HUES6 (cell line): ENCODE results near the gene LIME1.

Source experiments
- H3K27ac ChIP-seq: 2 replicates; pipeline ENCODE4 v1.7.0; 2013; ENCODE audit warnings: low read depth, mild to moderate bottlenecking, low read length, inconsistent platforms
- H3K27me3 ChIP-seq: 2 replicates; pipeline ENCODE4 v1.6.1; 2013; ENCODE audit warnings: low read length; ENCODE audit not compliant: control insufficient read depth, insufficient read depth
- H3K36me3 ChIP-seq: 2 replicates; pipeline ENCODE4 v1.6.1; 2013; ENCODE audit warnings: low read length; ENCODE audit not compliant: control insufficient read depth, insufficient read depth
- H3K4me1 ChIP-seq: 2 replicates; pipeline ENCODE4 v1.6.1; 2013; ENCODE audit warnings: low read length; ENCODE audit not compliant: control insufficient read depth, insufficient read depth
- H3K4me3 ChIP-seq: 2 replicates; pipeline ENCODE4 v1.5.1; 2013; ENCODE audit warnings: low read depth, low read length
- H3K9ac ChIP-seq: one replicate; pipeline ENCODE4 v1.6.1; 2013; ENCODE audit warnings: mild to moderate bottlenecking, low read length
- H3K9me3 ChIP-seq: 2 replicates; pipeline ENCODE4 v1.6.1; 2013; ENCODE audit warnings: low read depth, low read length; ENCODE audit not compliant: control insufficient read depth, insufficient read depth

LIME1 gene

DNA sequence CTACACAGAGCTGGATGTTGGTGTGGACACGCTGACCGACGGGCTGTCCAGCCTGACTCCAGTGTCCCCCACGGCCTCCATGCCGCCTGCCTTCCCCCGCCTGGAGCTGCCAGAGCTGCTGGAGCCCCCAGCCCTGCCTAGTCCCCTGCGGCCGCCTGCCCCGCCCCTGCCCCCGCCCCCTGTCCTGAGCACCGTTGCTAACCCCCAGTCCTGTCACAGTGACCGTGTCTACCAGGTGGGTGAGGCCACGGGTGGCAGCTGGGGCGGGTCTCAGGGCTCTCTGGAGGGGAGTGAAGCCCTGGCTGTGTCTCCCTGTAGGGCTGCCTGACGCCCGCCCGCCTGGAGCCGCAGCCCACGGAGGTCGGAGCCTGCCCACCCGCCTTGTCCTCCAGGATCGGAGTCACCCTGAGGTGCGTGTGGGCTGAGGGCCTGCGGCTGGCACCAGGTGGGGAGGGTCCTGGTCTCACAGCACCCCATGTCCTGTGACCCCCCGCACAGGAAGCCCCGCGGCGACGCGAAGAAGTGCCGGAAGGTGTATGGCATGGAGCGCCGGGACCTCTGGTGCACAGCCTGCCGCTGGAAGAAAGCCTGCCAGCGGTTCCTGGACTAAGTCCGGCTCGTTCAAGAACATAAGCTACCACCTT lies 6.0 kb downstream of the LIME1 start:
- Histone ChIP-seq H3K27ac (no peak overlapping the region), H3K9ac (no peak overlapping the region), H3K27me3 (peaks cover 3% of the 10 kb centered on the region; the same call in 1 of the 2 replicates), H3K4me3 (no peak overlapping the region), H3K4me1 (peaks cover 17% of the 10 kb centered on the region), H3K9me3 (no peaks in the 10 kb centered on the region), H3K36me3 (peaks cover 23% of the 10 kb centered on the region)

DNA sequence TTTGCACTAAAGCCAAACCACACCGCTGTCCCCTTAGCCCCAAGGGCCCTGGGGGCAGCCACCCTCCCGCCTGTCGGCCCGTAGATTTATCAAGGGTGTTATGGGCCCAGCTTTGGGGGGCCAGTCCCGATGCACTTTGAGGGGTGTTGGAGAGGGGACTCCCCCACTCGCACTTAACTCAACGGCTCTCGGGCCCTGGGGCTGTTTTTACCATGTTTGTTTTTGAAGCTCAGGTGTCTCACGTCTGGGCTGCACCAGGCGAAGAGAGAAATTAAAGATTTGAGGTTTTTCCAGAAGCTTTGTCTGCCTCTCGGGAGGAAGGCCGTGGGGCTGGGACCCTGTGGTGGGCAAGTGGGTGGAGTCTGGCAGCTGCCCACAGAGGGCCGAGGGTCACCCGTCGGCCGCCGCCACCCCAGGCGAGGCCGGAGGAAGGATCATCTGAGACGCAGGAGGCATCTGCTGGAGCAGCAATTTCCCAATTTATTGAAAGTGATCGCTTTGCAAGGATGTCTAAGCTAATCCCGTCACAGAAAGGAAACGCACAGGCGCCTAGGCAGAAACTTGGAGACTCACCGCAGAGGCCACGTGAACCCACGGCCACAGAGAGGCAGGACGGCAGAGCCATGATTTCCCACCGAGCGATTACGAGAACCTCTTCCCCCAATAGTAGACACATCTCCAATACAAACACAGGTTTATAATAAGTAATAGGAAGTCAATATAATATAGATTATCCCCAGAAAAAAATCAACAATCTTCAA lies 6.9 kb downstream of the LIME1 start:
- Histone ChIP-seq H3K4me1 (peaks cover 13% of the 10 kb centered on the region), H3K4me3 (no peak overlapping the region), H3K9ac (no peak overlapping the region)

DNA sequence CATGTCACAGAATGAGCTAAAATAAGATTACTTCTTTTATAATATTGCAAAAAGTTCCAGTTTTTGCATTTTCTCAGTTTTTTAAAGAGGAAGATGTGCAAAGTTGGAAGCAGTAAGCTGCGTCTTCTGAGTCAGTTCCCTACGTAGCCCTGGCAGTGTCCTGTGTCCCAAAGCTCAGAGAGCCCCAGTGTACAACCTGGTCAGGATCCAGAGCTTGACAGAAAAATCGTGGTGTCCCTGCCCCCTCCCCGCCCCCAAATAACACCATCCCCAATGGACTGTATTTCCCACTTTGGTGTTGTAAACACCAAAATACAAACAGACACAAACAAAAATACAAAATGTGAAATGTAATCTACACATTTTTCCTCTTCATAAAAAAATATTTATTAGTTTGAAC lies 7.7 kb downstream of the LIME1 start:
- H3K9ac ChIP-seq, result no peak overlapping the region
- no peaks in the 10 kb centered on the region for H3K9me3 ChIP-seq
- no peaks in the 10 kb centered on the region for H3K27me3 ChIP-seq
- H3K4me3 ChIP-seq, result no peak overlapping the region
- peaks cover 9% of the 10 kb centered on the region for H3K4me1 ChIP-seq
- H3K36me3 ChIP-seq, result peaks cover 23% of the 10 kb centered on the region
- no peak overlapping the region for H3K27ac ChIP-seq

More for the DNA sequence above, 6.9 kb downstream of the LIME1 start:
- Histone ChIP-seq H3K9me3 (no peaks in the 10 kb centered on the region), H3K27ac (no peak overlapping the region), H3K36me3 (peaks cover 23% of the 10 kb centered on the region), H3K27me3 (no peaks in the 10 kb centered on the region)

DNA sequence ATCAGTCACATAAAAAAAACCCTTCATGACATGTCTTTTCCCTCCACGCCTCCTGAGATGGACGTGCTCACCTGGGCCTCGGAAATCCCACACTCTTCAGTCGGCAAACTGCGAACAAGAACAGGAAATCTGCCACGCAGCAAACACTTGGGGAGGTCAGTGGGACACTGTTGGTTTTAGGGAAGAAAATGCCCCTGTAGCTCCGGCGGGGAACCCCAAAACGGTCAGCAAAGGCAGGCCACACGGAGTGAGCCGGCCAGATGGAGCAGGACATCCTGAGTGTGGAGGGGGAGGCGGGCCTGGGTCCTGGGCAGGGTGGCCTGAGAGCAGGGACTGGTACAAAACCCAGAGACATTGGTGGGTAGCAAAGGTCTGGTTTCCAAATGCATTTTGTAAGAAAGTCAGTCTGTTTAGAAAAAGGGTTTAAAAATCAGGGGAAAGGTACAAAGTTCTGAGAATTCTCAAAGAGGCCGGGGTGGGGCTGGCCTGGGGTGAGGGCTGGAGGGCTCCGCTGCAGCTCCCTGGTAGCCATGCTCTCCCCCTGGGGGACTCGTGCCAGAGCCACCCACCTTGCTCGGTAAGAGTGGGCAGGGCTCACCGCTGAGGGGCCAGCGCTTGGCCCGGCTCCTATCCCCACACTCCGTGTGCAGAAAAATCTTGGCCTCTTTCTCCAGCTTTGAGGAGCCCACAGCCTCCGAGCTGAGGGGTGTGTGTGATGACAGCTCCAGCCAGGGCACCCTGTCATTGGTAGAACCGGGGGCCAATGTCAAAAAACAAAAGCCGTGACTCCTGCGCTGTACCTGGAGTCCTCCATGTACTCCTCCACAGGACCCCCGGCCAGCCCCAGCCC lies 8.3 kb downstream of the LIME1 start:
- H3K4me3 ChIP-seq, result no peak overlapping the region
- H3K27ac ChIP-seq, result no peak overlapping the region
- peaks cover 9% of the 10 kb centered on the region for H3K4me1 ChIP-seq
- H3K9me3 ChIP-seq, result no peaks in the 10 kb centered on the region
- H3K27me3 ChIP-seq, result no peaks in the 10 kb centered on the region
- peaks cover 23% of the 10 kb centered on the region for H3K36me3 ChIP-seq
- H3K9ac ChIP-seq, result no peak overlapping the region

DNA sequence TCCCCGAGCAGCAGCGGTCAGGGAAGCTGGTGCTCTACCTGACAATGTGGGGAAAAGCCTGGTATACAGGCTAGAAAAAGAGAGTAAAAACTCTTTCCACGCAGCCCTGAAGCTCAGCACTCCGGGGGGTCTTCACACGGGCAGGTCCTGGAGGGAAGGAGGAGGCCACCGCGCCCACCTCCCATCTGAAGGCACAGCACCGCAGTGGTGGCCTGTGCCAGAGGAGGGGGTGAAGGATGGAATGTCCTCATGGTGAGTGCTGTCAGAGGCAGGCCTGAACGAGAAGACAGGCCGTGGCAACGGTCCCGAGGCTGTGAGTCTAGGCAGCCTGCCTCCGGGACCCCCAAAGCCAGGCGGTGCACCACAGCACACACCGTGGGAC lies 9.0 kb downstream of the LIME1 start:
- Histone ChIP-seq H3K36me3 (peaks cover 23% of the 10 kb centered on the region), H3K27ac (no peak overlapping the region), H3K9ac (no peak overlapping the region), H3K9me3 (no peaks in the 10 kb centered on the region), H3K4me3 (no peak overlapping the region), H3K4me1 (peaks cover 9% of the 10 kb centered on the region), H3K27me3 (no peaks in the 10 kb centered on the region)

DNA sequence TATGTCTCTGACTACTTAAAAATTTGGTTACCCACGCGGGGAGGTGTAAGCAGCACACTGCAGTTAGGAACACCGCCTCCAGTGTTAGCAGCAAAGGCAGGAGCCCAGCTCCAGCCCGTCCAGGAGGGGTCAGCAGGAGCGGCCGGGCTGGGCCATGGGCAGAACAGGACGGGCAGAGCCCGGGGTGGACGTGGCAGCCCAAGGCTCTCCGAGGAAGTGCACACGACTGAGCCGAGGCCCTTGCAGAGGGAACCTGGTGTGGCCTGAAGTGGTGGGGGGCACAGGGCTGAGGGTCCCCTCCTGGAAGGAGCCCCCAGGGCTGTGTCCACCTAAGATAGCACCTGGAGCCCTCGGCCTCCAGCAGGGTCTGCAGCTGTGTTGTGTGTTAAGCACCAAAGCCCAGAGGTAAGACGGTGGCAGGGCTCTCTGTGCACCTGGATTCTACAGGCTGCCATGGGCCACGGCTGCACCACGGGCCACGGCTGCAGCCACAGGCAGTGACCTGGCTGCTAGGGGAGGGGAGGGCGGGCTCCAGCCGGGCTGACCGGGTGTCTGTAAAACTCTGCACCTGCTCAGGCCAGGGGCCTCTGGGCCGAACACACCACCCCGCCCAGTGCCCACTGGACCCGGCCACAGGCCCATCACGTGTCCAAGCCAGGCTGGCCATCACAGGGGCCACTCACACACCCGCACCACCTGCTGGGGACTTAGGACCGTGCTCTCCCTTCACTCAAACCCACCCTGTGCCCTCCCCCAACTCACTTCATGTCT lies 9.7 kb downstream of the LIME1 start:
- no peak overlapping the region for H3K9ac ChIP-seq

DNA sequence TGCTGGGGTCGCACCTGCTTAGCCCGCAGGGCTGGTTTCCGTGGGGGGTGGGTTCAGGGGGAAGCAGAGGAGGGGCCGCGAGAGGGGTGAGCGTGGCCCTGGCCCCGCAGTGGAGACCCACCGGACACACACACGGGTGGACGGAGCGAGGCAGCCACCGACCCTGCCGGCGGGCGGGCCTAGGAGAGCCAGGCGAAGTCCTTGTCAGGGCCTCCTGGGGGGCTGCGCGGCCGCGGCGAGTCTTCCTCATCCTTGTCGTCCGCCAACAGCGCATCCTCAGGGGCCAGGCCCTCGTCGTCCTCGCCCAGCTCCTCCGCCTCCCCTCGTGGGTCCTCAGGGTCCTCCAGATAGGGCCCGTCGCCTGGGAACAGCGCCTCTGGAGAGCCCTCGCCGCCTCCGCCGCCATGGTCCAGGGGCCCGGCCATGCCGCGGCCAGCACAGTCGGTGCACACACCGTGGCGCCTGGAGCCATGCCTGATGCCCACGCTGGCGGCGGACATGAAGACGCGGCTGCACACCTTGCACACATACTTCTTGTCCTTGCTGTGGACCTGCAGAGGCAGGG lies 10.4 kb downstream of the LIME1 start:
- Histone ChIP-seq H3K4me3 (no peak overlapping the region), H3K27ac (no peak overlapping the region), H3K9me3 (no peaks in the 10 kb centered on the region), H3K27me3 (no peaks in the 10 kb centered on the region), H3K36me3 (peaks cover 23% of the 10 kb centered on the region), H3K9ac (no peak overlapping the region), H3K4me1 (peaks cover 10% of the 10 kb centered on the region)

More for the DNA sequence above, 9.7 kb downstream of the LIME1 start:
- Histone ChIP-seq H3K9me3 (no peaks in the 10 kb centered on the region), H3K4me3 (no peak overlapping the region), H3K4me1 (peaks cover 12% of the 10 kb centered on the region), H3K27ac (no peak overlapping the region), H3K27me3 (no peaks in the 10 kb centered on the region), H3K36me3 (peaks cover 23% of the 10 kb centered on the region)

DNA sequence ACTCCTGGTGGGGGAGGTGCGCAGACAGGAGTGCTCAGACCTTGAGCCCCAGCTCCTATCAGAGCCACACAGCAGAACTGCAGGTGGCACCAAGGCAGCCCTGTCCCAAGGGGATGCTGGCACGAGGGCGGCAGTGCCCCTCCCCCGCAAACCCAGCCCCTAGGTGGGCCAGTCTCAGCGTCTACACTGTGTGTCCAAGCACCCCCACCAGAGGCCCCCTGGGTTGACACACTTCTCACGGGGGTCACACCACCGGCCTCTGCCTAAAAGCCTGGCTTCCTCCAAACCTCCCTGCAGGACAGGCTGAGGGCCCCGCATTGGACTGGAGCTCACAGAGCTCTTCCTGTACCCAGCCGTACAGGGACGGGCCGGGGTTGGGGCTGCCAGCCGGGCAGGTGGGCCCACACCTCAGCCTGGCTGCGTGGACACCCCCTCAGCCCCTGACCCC lies 11.2 kb downstream of the LIME1 start:
- Histone ChIP-seq H3K27me3 (no peaks in the 10 kb centered on the region), H3K4me1 (peaks cover 17% of the 10 kb centered on the region), H3K9ac (no peak overlapping the region), H3K4me3 (no peak overlapping the region), H3K9me3 (no peaks in the 10 kb centered on the region), H3K27ac (no peak overlapping the region), H3K36me3 (peaks cover 20% of the 10 kb centered on the region)

DNA sequence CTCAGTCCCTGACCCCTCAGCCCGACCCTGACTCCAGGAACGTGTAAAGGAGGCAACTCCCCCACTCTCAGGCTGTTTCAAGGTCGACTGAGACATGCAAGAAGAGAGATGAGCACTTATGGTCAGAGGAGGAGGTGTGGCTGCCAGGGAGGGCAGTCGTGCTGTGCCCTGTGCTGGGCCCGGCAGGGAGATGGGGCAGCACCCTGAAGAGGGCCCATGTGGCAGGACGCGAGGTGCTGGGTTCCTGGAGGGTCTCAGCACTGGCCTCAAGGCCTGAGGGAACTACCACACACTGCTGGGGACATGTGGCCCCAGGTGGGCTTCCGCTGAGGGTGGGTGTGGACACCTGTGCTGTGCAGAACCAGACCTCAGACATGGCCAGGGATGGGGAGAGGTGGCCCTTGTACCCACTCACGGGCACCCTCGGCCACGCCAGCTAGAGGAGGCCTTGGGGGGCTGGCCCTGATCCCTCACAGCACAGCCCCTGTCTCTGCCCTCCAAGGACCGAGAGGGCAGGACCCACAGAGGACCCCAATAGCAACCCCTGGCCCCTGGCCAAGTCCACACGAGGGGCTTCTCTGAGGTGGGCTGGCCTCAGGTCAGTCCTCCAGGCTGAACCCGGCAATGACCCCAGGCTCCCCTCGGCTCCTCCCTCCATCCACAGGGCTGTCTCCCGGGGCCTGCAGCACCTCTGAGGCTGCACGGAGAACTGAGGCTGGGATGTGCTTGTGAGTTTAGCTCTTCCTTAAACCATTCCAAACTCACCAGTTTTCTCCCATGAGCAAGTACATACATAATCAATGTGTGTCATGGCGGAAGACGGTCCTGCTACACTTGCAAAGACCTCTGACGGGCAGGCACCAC lies 11.8 kb downstream of the LIME1 start:
- Histone ChIP-seq H3K4me3 (no peak overlapping the region), H3K27ac (no peak overlapping the region), H3K27me3 (no peaks in the 10 kb centered on the region), H3K9me3 (no peaks in the 10 kb centered on the region), H3K9ac (no peak overlapping the region), H3K36me3 (peaks cover 15% of the 10 kb centered on the region), H3K4me1 (peaks cover 24% of the 10 kb centered on the region)

DNA sequence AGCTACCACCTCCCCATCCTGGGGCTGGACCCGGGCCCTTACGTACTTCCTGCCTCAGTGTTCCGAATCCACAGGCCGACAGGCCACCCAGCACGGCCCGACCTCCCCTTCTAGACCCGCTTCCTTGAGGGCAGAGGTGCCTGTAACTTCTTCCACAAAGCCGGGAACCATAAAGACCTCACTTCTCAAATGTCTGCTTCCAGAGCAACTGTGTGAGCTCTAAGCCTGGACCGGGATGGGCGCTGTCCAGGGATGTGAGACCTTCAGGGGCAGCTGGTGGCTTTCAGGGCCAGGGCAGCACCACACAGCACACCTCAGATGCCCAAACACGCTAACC lies 12.4 kb downstream of the LIME1 start:
- Histone ChIP-seq H3K27me3 (no peaks in the 10 kb centered on the region), H3K4me3 (no peak overlapping the region), H3K4me1 (peaks cover 30% of the 10 kb centered on the region), H3K27ac (no peak overlapping the region), H3K9ac (no peak overlapping the region), H3K36me3 (peaks cover 9% of the 10 kb centered on the region; the same call in 1 of the 2 replicates), H3K9me3 (no peaks in the 10 kb centered on the region)
